WI38 (cell line): Measurements from ENCODE around the gene BEST3.

ENCODE experiments used
- H3K4me3 ChIP-seq: 2 replicates; pipeline ENCODE4 v1.5.1; 2011; ENCODE audit warnings: low read depth, mild to moderate bottlenecking, control low read depth, low read length
- CTCF ChIP-seq: IDR thresholded peaks from 2 replicates; pipeline ENCODE4 v1.5.1; 2012; ENCODE audit warnings: low read depth, mild to moderate bottlenecking, control low read depth, low read length

BEST3 gene

GRCh38 chr12:69703146-69703642, 4.1 kb upstream of the BEST3 start:
- TF ChIP-seq CTCF, result no peak
- H3K4me3 ChIP-seq, result no peak overlapping the region

GRCh38 chr12:69701826-69702225, 2.7 kb upstream of the BEST3 start:
- H3K4me3 ChIP-seq, result no peak overlapping the region
- TF ChIP-seq CTCF, result no peak

GRCh38 chr12:69698054-69698453, 1.0 kb downstream of the BEST3 start:
- TF ChIP-seq CTCF, result no peak
- H3K4me3 ChIP-seq, result no peak overlapping the region

- TF ChIP-seq CTCF, result no peak
- no peak overlapping the region for H3K4me3 ChIP-seq
Observed at GRCh38 chr12:69694123-69694522, 5.0 kb downstream of the BEST3 start.

GRCh38 chr12:69689638-69690037, 9.5 kb downstream of the BEST3 start:
- no peak overlapping the region for H3K4me3 ChIP-seq
- no peak for TF ChIP-seq CTCF

GRCh38 chr12:69688471-69689427, 10.4 kb downstream of the BEST3 start:
- TF ChIP-seq CTCF, result no peak
- H3K4me3 ChIP-seq, result no peak overlapping the region

- no peak for TF ChIP-seq CTCF
- no peak overlapping the region for H3K4me3 ChIP-seq
Observed at GRCh38 chr12:69688021-69688420, 11.1 kb downstream of the BEST3 start.
